ENCODE results near the gene GSE1. TPM values are rescaled to one million over a fixed set of nuclear protein-coding genes. Genes with fewer than 3 reads are reported as not detected.

Gene GSE1
- total RNA-seq, 1 donor from 2014 or later: 31.1 TPM

- DNase-seq (ENCODE audit: low spot score): peak; percentile 83
Measured at GRCh38 chr16:85616607-85617321, 3.6 kb downstream of the GSE1 start.

DNA sequence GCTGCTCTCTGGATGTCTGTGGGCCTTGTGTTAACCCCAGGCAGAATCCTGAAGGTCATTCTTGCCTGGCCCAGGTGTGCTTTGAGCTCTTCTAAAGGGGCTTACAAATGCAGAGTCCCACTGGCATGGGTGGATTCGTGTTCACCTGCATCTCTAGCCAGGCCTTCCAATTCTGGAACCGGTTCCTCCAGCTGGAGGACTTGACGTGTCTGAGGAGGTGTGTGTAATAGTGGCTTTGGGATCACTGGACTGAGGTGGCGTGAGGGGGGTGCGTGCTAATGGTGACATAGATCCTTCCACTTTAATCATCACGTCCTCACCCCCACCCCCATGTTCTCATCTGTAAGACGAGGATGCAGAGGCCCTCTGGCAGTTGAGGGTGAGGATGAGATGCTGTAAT, 4.8 kb downstream of the GSE1 start:
- peak; percentile 56 for DNase-seq (ENCODE audit: low spot score)

- DNase-seq (ENCODE audit: low spot score): no peak
Measured at GRCh38 chr16:85618521-85618920, 5.4 kb downstream of the GSE1 start.

DNA sequence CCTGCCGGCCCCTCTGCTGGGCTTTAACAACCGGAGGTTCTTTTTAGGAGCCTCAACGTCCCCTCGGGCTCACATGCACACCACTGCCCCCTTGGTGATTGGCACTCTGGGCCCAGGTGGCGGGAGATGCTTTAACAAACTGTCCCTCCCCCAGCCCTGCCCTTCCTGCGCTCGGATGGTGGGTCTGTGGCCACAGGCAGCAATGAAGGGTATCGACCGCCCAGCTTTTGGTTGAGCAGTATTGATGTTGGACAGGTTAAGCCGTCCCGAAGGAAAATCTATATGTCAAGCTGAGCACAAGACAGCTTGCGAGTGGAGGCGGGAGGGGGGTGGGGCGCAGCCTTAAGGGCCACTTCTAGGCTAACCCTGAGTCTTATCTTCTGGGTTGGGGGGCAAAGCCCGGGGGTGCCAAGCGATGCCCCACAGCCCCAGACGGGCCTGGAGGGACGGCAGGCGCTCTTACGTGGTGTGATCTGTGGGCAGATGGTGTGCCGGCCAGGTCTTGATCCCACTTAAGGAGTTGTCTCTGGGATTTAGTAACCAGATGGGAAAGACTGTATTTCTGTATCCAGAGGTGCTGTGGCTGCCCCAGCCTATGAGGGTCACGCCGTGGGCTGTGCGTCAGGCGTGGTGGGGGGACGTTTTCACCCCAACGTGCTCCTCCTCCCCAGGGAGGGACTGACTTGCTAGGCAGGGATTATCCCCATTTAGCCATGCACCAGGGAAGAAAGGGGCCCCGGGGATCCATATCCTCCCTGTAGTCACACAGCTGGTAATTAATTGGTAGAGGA, 6.2 kb downstream of the GSE1 start:
- DNase-seq (ENCODE audit: low spot score): peak; percentile 51

DNA sequence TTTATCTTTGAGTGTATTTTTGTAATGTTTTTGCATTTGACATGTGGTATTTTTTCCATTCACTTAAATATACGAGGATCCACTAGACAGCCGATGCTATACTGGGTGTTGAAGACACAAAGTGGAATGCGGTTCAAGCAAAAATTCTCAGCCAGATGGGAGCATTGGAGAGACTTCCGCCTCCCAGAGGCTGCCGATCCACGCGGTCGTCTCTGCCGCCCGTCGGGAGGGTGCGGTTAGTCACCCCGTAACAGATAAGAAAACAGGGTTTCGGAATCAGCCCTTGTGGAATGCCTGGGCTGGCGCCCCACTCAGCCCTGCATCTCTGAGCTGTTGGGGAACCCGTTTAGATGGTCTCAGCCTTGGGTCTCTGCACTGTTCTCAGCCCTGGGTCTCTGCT, 7.3 kb downstream of the GSE1 start:
- DNase-seq (ENCODE audit: low spot score): no peak

- DNase-seq (ENCODE audit: low spot score): no peak
Measured at GRCh38 chr16:85621698-85622428, 8.7 kb downstream of the GSE1 start.

DNA sequence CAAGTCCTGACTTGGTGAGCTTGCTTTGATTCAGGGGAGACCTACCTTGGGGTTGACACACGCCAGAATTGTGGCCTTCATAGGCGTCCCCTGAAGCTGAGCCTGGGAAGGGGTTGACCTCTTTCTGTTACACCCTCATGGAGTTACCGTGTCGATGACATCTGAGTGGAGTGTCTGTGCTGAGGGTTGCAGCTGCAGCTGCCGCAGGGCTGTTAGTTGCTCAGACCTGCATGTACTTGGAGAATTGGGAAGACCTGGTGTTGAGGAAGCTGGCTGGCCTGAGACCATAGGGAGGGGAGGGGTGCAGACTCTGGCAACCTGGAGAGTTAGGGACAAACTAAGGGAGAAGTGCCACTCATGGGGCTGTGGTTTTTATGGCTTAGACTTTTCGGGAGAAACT, 9.6 kb downstream of the GSE1 start:
- DNase-seq (ENCODE audit: low spot score): no peak

- no peak for DNase-seq (ENCODE audit: low spot score)
Measured at GRCh38 chr16:85623250-85623649, 10.1 kb downstream of the GSE1 start.

DNA sequence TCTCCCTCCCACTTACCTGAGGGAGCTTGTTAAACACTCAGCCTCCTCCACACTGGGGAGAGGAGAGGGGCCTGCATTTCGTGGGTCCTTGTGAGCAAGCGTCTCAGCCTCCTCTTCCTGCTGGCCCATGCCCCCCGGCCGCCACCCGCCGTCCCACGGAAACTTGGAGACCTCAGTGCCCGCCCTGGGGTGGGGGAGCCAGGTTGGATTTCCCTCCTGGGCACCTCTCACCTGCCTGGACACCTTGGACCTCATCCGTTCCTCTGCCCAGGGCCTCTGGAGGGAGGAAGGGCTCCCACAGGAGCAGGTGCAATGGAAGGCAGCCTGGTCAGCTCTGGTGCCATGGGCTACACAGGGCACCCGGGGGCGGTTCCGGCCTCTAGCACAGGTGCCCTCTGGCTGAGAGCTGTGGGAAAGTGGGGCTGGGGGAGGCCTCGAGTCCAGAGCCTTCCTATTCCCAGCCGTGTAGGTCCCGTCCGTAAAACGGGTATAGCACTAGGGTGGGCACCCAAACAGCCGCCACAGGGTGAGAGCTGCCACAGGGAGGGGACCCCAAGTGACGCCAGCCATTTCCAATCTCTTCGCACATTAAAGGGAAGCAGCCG, 11.0 kb downstream of the GSE1 start:
- no peak for DNase-seq (ENCODE audit: low spot score)

GRCh38 chr16:85624646-85625045, 11.5 kb downstream of the GSE1 start:
- DNase-seq (ENCODE audit: low spot score): no peak

GRCh38 chr16:85625053-85625452, 11.9 kb downstream of the GSE1 start:
- no peak for DNase-seq (ENCODE audit: low spot score)

DNA sequence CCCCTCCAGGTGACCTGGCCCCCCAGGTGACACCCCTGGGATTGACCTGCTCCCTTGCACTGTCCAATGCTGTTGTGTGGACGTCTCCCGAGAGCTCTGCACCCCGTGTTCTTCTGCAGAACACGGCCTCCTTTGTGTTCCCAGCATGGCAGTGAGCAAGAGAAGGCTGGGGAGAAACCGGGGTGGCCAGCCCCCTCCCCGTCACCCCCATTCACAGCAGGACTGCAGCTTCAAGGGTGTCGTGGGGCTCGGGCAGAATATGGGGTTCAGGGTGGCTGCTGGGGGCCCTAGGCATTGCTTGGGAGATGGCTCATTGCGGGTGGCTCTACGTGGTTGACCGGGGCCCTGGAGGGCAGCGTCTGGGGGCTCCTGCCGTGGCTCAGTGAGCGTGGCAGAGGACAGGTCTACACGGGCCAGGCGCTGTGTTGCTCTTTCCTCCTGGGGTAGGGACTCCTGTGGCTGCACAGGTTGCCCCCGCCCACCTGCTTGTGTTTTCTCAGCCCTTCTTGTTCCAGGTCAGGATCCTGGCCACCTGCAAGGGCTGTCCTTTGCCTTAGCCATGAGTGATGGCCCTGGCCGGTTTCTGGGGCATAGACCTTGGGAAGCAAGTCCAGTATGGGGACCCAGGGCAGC, 12.5 kb downstream of the GSE1 start:
- no peak for DNase-seq (ENCODE audit: low spot score)

GRCh38 chr16:85626191-85626981, 13.3 kb downstream of the GSE1 start:
- DNase-seq (ENCODE audit: low spot score): no peak

- no peak for DNase-seq (ENCODE audit: low spot score)
Measured at GRCh38 chr16:85627089-85627488, 14.0 kb downstream of the GSE1 start.

DNA sequence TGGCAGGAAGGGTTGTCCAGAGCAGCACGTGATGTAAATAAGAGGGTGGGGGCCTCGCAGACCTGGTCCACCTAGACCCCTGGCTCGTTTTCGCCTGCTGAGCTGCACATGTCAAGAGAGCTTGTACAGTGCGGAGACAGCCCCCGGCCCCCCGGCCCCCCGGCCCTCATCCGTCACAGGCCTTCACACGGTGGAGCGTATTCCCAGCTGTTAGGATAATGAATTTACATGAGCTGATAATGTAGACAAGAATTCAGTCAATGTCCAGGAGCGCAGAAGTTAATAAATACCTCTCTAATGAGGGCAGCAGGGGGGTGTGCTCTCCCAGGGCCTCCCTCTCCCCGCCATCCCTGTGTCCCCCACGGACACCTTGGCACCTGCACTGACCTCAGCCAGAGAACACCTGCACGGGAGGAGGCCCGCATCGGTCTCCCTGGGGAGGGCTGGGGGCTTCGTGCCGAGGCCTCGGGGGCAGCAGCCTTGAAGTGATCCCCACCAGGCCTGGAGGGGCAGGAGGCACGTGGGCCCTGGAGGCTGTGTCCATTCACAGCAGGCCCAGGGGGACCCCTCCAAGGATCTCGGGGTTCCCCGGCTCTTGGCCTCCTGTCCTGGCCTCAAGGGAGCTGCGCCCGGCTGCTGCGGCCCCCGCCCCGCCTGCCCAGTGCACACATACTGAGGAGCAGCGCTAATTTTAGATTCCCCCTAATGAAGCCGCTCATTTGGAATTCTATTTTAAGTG, 14.6 kb downstream of the GSE1 start:
- no peak for DNase-seq (ENCODE audit: low spot score)

DNA sequence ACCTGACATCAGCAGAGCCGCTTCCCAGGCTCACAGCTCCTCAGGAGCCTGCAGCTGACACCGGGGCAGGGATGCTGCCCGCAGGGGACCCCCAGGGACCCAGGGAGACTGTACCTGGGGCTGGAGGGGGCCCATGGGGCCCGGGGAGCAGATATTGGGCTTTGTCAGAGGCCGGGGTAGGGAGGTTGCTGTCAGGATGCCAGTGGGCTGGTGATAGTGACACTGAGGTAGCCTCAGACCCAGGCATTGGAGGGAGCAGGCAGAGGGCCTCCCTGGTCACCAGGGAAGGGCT, 15.1 kb downstream of the GSE1 start:
- DNase-seq (ENCODE audit: low spot score): no peak

GRCh38 chr16:85628645-85629044, 15.5 kb downstream of the GSE1 start:
- DNase-seq (ENCODE audit: low spot score): no peak

DNA sequence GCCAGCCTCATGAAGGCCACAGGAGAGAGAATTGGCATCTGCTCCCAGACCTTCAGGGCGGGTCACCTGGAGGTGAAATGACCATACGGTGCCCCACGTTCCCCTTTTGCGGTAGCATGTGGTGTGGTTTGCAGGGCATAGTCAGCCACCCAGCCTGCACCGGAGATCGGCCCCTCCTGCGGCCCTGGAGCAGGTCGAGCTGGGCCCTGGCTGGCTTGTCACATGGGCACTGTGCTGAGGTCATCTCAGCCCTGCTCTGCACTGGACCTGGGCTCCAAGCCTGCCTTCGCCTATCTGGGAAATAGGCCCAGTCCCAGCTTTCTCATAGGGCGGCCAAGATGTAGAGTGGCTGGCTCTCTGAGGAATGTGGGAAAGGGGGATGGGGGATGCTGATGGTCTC, 16.2 kb downstream of the GSE1 start:
- DNase-seq (ENCODE audit: low spot score): no peak

GRCh38 chr16:85629853-85630252, 16.7 kb downstream of the GSE1 start:
- no peak for DNase-seq (ENCODE audit: low spot score)

DNA sequence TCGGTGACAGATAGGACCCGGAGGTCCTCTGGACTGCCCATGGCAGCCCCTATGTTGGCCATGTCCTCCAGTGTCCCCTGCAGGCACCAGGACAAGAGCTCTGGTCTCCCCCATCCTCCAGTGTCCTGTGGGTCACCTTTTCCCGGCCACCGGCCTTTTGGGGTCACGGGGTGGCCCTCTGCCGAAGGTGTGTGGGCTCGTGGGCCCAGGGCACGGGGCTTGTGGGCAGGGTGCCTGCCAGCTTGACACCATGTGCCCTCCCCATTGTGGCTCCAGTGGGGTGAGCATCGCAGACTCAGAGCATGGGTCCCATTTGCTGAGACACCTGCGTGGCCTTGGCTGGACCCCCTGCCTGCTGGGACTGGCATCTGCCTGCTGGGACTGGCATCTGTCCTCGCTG, 18.1 kb downstream of the GSE1 start:
- no peak for DNase-seq (ENCODE audit: low spot score)

Measured in umbilical cord (tissue), 2 donors.